Testis (tissue), 2 donors: ENCODE data around the gene SATB1.

Experiments
- POLR2A ChIP-seq: fragments of 450-650 bp; IDR thresholded peaks from one replicate; pipeline ENCODE4 v1.6.1; 2017; ENCODE audit warnings: antibody characterized with exemption, mild to moderate bottlenecking, moderate library complexity
- TF ChIP-seq, protein P1 (sequence below), 3 experiments: fragments of 450-650 bp in 2 of 3; fragments of 200-600 bp in 1 of 3; sonication (generic) in 1 of 3; IDR thresholded peaks; one replicate each; pipeline ENCODE4 v1.5.1; 2016 to 2019; ENCODE audit warnings: antibody characterized with exemption in 3 of 3, mild to moderate bottlenecking in 2 of 3, moderate library complexity in 1 of 3

GRCh38 chr3:18345015-18345367, 80.1 kb downstream of the SATB1 start:
- TF ChIP-seq, protein P1, sequence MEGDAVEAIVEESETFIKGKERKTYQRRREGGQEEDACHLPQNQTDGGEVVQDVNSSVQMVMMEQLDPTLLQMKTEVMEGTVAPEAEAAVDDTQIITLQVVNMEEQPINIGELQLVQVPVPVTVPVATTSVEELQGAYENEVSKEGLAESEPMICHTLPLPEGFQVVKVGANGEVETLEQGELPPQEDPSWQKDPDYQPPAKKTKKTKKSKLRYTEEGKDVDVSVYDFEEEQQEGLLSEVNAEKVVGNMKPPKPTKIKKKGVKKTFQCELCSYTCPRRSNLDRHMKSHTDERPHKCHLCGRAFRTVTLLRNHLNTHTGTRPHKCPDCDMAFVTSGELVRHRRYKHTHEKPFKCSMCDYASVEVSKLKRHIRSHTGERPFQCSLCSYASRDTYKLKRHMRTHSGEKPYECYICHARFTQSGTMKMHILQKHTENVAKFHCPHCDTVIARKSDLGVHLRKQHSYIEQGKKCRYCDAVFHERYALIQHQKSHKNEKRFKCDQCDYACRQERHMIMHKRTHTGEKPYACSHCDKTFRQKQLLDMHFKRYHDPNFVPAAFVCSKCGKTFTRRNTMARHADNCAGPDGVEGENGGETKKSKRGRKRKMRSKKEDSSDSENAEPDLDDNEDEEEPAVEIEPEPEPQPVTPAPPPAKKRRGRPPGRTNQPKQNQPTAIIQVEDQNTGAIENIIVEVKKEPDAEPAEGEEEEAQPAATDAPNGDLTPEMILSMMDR (IDR thresholded peaks at IDR 0.05) = no peak
- TF ChIP-seq POLR2A = no peak
